HL-60/S4 treated with phorbol 12-myristate 13-acetate at 8.2 ng/mL for 4 days and 3 days (cell line): Measurements from ENCODE around the gene SNRNP200.
"Not testable (repeated sequence)": the region's sequence is repeated elsewhere in the genome, so short reads cannot be mapped to it uniquely, and the experiment has no call there.

Source experiments
- in situ Hi-C: fragments of 300-500 bp; cut with MboI; formaldehyde crosslinking; loops from 2 replicates; pipeline ENCODE4 v1.15.0; 2022; ENCODE audit warnings: low sequenced_read_pairs

The SNRNP200 gene

GRCh38 chr2:96325884-96326255 is 20.5 kb upstream of the SNRNP200 start:
- in situ Hi-C loops = no loop called here

DNA sequence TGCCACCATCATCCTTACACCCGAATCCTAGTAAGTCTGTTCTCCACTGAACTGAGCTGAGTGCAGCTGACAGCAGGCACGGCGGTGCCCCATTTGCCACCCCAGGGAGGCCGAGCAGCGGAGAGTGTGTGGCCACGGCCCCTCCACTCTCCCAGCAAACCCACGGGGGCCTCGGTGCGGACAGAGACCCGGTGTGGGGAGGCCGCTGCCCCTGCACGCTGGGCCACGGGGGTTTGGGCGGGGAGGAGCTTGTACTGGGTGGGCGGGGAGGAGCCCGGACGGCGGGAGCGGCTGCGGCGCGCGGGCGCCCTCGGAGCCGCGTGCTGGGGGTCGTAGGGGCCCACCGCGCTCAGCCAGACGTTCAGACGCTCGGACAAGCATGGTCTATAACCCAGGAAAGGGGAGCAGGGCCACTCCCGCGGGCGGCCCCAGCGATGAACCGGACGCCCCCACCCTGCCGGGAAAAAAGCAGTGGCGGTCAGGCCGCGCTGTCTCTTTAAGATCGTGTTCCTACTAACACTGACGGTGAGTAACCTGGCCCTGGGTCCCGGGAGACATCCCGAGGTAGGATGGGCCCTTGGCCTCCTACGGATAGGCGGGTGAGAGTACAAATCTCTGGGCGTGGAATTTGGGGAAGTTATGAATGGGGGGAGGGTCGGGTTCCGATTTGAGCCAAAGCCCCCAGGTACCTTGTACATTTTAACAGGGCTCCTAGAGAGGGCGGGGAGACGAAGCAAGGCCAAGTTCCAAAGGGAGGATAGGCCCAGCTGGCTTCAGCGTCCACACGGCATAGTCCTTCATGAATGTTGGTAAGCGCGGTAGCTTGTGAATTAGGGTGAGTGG is 19.9 kb upstream of the SNRNP200 start, which contains the start of gene ITPRIPL1:
Gene ITPRIPL1, plus strand, starts transcription at position 277 of the 843 bp plus-strand sequence. Its CDS starts 523 bp downstream, at position 800.
- in situ Hi-C loops = no loop called here

DNA sequence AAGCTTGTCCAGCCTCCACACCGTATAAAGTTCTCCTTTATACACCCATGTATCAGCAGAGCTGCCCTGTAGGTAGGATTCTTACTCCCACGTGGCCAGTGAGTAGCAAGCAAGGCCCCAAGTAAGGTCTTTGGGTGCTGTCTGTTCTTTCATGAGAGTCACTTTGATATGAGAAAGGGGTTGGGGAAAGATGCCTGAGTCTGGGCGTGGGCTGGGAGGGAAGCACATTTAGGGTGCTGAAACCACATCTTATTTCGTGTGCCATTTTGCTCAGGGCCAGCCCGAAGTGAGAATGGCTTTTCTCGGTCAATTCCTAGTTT is 19.3 kb upstream of the SNRNP200 start:
- in situ Hi-C loops = no loop called here

DNA sequence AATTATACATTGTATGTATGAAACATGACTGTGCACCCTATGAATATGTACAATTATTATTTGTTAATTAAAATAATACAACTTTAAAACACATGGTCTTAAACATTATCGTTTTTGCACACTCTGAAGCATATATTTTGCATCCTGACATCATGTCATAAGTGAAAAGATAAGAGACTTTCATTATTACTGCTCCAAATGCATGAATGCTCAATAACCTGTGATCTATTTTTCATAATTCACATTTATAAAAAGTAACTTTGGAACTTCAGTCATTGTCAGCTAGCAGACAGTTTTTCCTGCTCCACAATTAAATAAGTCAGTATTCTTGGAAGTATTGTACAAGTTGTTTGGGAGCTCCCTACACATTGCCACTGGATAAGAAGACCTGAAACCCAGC is 18.5 kb upstream of the SNRNP200 start:
- in situ Hi-C loops = no loop called here

DNA sequence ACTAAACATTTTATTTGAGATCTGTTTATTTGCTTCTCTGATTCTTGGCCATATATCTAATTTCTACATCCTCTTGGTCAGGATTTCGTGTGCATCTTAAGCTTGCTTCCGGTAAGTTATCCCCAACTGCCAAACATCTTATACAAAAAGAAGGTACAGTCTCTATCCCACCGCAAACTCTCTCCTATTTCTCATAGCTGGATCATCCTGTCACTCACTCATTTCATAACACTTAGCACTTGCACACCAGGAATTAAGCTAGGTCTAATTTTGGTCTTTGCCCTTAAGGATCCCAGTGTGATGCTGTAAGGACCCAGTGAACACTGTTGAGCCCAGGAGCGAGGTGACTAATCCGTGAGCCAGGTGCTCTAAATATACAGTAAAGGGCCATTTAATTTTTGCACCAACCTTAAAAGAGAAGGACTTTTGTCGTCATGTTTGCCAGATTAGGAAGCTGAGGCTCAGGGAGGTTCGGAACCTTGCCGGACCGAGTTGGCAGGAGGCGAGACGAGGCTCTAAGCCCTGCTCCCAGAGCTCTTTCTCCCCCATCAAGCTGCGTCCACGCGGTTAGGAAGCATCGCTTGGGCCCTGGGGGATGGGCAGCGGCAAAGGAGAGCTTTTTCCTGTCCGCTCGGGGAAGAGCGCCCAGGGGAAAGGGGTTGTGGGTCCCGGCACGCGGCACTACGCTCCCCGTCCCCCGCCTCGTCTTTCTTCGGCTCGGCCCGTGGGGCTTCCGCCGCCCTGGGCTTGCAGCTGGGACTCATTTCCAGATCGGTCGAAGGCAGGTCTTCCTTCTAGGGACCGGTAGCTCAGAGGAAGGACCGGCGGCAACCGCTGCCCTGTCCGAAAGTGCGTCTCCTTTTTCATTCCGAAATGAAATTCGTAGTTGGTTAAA is 15.6 kb upstream of the SNRNP200 start:
- in situ Hi-C loops = no loop called here

GRCh38 chr2:96320326-96320725 is 15.0 kb upstream of the SNRNP200 start:
- in situ Hi-C loops = no loop called here

GRCh38 chr2:96319396-96319795 is 14.1 kb upstream of the SNRNP200 start:
- in situ Hi-C loops = no loop called here

GRCh38 chr2:96318723-96319122 is 13.4 kb upstream of the SNRNP200 start:
- in situ Hi-C loops = no loop called here

DNA sequence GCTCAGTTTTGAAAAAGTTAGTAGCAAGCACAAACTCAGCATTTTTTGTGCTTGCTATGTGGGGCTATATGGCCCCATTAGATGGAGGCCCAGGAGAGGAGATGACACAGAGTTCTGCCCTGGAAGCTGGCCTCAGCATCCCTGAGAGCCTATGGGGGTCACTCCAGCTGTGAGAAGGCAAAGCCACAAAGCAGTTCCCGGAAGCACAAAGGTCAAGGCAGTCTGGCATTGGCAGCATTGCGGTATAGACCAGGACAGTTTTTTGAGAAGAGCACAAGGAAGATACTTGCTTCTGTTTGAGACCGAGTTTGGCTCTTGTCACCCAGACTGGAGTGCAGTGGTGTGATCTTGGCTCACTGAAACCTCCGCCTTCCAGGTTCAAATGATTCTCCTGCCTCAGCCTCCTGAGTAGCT is 12.2 kb upstream of the SNRNP200 start:
- in situ Hi-C loops = no loop called here

GRCh38 chr2:96316999-96317398 is 11.7 kb upstream of the SNRNP200 start:
- in situ Hi-C loops = no loop called here

DNA sequence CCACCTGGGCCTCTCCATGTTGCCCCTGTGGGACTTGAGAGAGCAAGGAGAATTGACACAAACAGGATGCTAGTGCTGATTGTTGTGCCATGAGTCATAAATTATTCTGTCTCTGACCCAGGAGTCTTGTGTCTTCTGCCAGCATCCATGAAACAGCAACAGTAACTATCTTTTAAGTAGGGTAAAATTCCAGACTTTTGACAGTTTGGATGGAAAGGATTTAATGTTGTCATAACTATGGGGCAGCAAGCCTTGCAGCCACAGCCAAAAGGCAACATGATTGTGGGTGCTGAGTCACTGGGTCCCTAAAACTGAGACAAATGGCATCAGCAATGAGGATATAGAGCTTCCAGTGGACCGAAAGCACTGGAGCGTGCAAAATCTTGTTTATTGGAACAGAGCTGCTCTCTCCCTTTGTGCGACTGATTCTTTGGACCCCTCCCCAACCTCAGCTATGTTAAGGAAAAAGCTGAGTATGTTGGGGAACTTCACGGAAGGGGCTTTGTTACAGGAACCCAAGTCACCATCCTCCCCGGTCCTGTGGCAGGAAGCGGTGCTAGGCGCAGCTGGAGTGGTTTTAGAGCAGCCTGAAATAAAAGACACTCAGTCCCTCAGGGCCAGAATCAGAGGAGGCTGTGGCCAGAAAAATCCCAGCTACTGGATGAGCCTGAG is 10.2 kb upstream of the SNRNP200 start:
- in situ Hi-C loops = no loop called here

DNA sequence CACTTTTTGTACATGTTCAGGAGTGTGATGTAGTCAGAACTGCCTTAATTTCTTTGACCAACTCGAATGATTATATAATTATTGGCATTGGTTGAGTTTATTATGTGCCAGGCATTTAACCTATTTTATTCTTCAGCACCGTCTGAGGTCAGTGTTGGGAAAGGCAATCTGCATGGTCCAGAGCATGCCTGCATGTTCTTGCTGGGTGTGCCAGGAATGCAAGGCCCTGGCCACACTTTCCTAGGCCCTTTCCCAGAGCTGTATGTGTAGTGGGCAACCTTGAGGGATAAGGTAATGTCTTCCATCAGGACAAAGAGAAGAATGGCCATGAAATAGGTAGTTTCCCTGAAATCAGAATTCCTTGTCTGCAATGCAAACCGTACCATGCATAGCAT is 9.7 kb upstream of the SNRNP200 start:
- in situ Hi-C loops = no loop called here

GRCh38 chr2:96308248-96308647 is 2.9 kb upstream of the SNRNP200 start:
- in situ Hi-C loops = no loop called here

DNA sequence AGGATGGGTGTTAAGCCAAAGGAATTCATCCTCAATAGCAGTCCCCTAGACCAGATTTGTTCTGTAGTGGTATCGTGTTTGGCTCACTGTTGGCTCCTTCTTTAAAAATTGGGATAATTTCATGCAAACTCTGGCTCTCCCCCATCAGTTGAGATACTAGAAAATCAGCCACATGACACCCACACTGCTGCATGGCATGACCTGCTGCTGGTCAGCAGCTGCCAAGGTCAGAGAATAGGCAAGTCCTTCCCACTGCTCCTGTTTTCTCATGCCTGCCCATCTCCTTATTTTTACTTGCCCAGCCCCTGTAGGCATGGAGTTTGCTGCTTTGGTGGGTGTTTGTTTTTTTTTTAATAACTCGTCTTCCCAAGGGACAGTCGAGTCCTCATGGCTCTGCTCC is 1.0 kb upstream of the SNRNP200 start:
- in situ Hi-C loops = no loop called here

GRCh38 chr2:96305979-96306308 is 598 bp upstream of the SNRNP200 start:
- in situ Hi-C loops = no loop called here

DNA sequence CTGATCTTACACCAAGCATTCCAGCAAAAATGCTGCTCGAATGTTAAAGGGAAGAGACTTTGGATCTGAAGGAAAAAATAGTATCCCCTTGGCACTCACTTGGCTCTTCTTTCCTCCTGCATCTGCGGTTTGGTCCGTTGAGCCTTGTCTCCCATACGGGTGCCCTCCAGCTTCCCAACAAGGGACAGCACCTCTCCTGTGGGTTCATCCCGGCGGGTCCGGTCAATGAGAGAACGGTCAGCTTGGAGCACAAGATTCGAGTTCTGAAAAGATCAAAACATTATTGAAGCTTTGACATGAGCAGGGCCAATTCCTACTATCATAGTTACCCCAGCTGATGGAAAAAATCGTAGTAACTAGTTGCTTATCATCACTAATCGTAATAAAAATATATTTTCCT is 740 bp downstream of the SNRNP200 start:
- in situ Hi-C loops = no loop called here

GRCh38 chr2:96301865-96302264 is 3.5 kb downstream of the SNRNP200 start:
- in situ Hi-C loops = no loop called here

DNA sequence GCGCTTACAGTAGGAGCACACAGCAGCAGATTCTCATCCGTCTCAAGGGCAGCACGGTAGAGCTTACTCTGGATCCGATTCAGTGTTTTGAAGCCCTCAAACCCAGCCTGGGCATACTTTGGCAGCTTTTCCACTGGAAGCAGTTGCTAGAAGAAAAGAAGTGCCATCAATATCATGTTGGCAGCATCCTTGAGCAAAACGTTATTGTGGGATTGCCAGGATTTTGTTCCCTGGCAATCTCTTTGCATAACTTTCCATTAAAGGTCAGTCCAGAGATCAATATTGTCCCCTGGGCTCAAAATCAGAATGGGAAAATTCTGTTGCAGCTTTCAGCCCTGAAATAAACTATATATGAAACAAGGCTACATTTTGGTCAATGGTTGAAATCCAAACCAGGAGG is 8.4 kb downstream of the SNRNP200 start:
- in situ Hi-C loops = no loop called here

- in situ Hi-C loops = not testable (repeated sequence)
Measured at GRCh38 chr2:96294271-96294670, 11.1 kb downstream of the SNRNP200 start.

- in situ Hi-C loops = no loop called here
Measured at GRCh38 chr2:96291751-96292150, 13.6 kb downstream of the SNRNP200 start.

GRCh38 chr2:96287273-96287856 is 18.0 kb downstream of the SNRNP200 start:
- in situ Hi-C loops = no loop called here
